Loucy (cell line): ENCODE measurements around the gene PCDHGB4.

Source experiments
- EZH2phosphoT487 ChIP-seq: fragments of 200-600 bp; IDR thresholded peaks from 2 replicates; pipeline ENCODE4 v1.6.1; 2018; ENCODE audit warnings: antibody characterized with exemption, mild to moderate bottlenecking, moderate library complexity, borderline replicate concordance
- TF ChIP-seq, protein P1 (sequence below): fragments of 200-600 bp; sonication (generic); conservative IDR thresholded peaks from 2 replicates; pipeline ENCODE4 v1.5.1; 2014; ENCODE audit warnings: mild to moderate bottlenecking, antibody characterized with exemption, low read length

DNA sequence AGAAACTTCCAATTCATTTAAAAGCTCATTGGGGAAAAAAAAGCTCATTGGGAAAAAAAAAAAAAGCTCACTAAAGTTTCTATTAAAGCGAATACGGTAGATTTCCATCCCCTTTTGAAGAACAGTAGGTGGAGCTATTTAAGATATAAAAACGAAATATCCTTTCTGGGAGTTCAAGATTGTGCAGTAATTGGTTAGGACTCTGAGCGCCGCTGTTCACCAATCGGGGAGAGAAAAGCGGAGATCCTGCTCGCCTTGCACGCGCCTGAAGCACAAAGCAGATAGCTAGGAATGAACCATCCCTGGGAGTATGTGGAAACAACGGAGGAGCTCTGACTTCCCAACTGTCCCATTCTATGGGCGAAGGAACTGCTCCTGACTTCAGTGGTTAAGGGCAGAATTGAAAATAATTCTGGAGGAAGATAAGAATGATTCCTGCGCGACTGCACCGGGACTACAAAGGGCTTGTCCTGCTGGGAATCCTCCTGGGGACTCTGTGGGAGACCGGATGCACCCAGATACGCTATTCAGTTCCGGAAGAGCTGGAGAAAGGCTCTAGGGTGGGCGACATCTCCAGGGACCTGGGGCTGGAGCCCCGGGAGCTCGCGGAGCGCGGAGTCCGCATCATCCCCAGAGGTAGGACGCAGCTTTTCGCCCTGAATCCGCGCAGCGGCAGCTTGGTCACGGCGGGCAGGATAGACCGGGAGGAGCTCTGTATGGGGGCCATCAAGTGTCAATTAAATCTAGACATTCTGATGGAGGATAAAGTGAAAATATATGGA is 43.0 kb downstream of the PCDHGB4 start, which contains the start of gene PCDHGA12:
- TF ChIP-seq, protein P1, sequence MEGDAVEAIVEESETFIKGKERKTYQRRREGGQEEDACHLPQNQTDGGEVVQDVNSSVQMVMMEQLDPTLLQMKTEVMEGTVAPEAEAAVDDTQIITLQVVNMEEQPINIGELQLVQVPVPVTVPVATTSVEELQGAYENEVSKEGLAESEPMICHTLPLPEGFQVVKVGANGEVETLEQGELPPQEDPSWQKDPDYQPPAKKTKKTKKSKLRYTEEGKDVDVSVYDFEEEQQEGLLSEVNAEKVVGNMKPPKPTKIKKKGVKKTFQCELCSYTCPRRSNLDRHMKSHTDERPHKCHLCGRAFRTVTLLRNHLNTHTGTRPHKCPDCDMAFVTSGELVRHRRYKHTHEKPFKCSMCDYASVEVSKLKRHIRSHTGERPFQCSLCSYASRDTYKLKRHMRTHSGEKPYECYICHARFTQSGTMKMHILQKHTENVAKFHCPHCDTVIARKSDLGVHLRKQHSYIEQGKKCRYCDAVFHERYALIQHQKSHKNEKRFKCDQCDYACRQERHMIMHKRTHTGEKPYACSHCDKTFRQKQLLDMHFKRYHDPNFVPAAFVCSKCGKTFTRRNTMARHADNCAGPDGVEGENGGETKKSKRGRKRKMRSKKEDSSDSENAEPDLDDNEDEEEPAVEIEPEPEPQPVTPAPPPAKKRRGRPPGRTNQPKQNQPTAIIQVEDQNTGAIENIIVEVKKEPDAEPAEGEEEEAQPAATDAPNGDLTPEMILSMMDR = no peak; the same call in 1 of the 2 replicates
- no peak for TF ChIP-seq EZH2phosphoT487
